Measurements from ENCODE around the gene HADH. TPM values are rescaled to one million over a fixed set of nuclear protein-coding genes. Genes with fewer than 3 reads are reported as not detected.

Gene HADH
- total RNA-seq, 1 experiment from 2014 or later: 47.9 TPM

GRCh38 chr4:107972605-107973004, 17.1 kb upstream of the HADH start:
- H3K27ac Mint-ChIP-seq (ENCODE audit: unreplicated experiment): no peak overlapping the region
- no TSS peak for BruUV-seq (replicated peaks)
- TF ChIP-seq CTCF (IDR thresholded peaks at IDR 0.05; ENCODE audit: unreplicated experiment): no peak
- CTCF ChIA-PET: no interaction called here
- H3K27me3 Mint-ChIP-seq (ENCODE audit: unreplicated experiment): no peaks in the 10 kb centered on the region
- DNase-seq: no peak
- H3K36me3 Mint-ChIP-seq (ENCODE audit: insufficient read depth, unreplicated experiment): no peaks in the 10 kb centered on the region
- H3K9me3 Mint-ChIP-seq (ENCODE audit: low read depth, unreplicated experiment): no peaks in the 10 kb centered on the region
- no peaks in the 10 kb centered on the region for H3K4me1 Mint-ChIP-seq (ENCODE audit: low read depth, unreplicated experiment)
- intact Hi-C loops (cut with micrococcal nuclease; ENCODE audit: unreplicated experiment): no loop called here
- no peak overlapping the region for H3K4me3 Mint-ChIP-seq (ENCODE audit: low read depth, unreplicated experiment)

- intact Hi-C loops (cut with micrococcal nuclease; ENCODE audit: unreplicated experiment): no loop called here
- no peaks in the 10 kb centered on the region for H3K27me3 Mint-ChIP-seq (ENCODE audit: unreplicated experiment)
- H3K36me3 Mint-ChIP-seq (ENCODE audit: insufficient read depth, unreplicated experiment): no peaks in the 10 kb centered on the region
- H3K27ac Mint-ChIP-seq (ENCODE audit: unreplicated experiment): no peak overlapping the region
- H3K9me3 Mint-ChIP-seq (ENCODE audit: low read depth, unreplicated experiment): no peaks in the 10 kb centered on the region
- CTCF ChIA-PET: no interaction called here
- TF ChIP-seq CTCF (IDR thresholded peaks at IDR 0.05; ENCODE audit: unreplicated experiment): no peak
- H3K4me3 Mint-ChIP-seq (ENCODE audit: low read depth, unreplicated experiment): no peak overlapping the region
- DNase-seq: no peak
- H3K4me1 Mint-ChIP-seq (ENCODE audit: low read depth, unreplicated experiment): no peaks in the 10 kb centered on the region
- BruUV-seq (replicated peaks): no TSS peak
These were observed 15.2 kb upstream of the HADH start for GRCh38 chr4:107974523-107974922.

- intact Hi-C loops (cut with micrococcal nuclease; ENCODE audit: unreplicated experiment): no loop called here
- no peak for DNase-seq
- H3K4me3 Mint-ChIP-seq (ENCODE audit: low read depth, unreplicated experiment): no peak overlapping the region
- BruUV-seq (replicated peaks): no TSS peak
- no peaks in the 10 kb centered on the region for H3K27me3 Mint-ChIP-seq (ENCODE audit: unreplicated experiment)
- H3K27ac Mint-ChIP-seq (ENCODE audit: unreplicated experiment): no peak overlapping the region
- H3K4me1 Mint-ChIP-seq (ENCODE audit: low read depth, unreplicated experiment): no peaks in the 10 kb centered on the region
- no peaks in the 10 kb centered on the region for H3K9me3 Mint-ChIP-seq (ENCODE audit: low read depth, unreplicated experiment)
- CTCF ChIA-PET: no interaction called here
- no peaks in the 10 kb centered on the region for H3K36me3 Mint-ChIP-seq (ENCODE audit: insufficient read depth, unreplicated experiment)
- TF ChIP-seq CTCF (IDR thresholded peaks at IDR 0.05; ENCODE audit: unreplicated experiment): no peak
These were observed 12.2 kb upstream of the HADH start for GRCh38 chr4:107977482-107977881.

GRCh38 chr4:107977966-107978705, 11.6 kb upstream of the HADH start:
- TF ChIP-seq CTCF (IDR thresholded peaks at IDR 0.05; ENCODE audit: unreplicated experiment): no peak
- intact Hi-C loops (cut with micrococcal nuclease; ENCODE audit: unreplicated experiment): no loop called here
- Mint-ChIP-seq H3K27ac (ENCODE audit: unreplicated experiment) (no peak overlapping the region), H3K27me3 (ENCODE audit: unreplicated experiment) (no peaks in the 10 kb centered on the region), H3K9me3 (ENCODE audit: low read depth, unreplicated experiment) (no peaks in the 10 kb centered on the region), H3K4me3 (ENCODE audit: low read depth, unreplicated experiment) (no peak overlapping the region), H3K4me1 (ENCODE audit: low read depth, unreplicated experiment) (no peaks in the 10 kb centered on the region), H3K36me3 (ENCODE audit: insufficient read depth, unreplicated experiment) (no peaks in the 10 kb centered on the region)
- CTCF ChIA-PET: no interaction called here
- BruUV-seq (replicated peaks): no TSS peak
- DNase-seq: no peak

All from Calu3 (cell line).